ENCODE results near the gene GCLM.

Gene GCLM

DNA sequence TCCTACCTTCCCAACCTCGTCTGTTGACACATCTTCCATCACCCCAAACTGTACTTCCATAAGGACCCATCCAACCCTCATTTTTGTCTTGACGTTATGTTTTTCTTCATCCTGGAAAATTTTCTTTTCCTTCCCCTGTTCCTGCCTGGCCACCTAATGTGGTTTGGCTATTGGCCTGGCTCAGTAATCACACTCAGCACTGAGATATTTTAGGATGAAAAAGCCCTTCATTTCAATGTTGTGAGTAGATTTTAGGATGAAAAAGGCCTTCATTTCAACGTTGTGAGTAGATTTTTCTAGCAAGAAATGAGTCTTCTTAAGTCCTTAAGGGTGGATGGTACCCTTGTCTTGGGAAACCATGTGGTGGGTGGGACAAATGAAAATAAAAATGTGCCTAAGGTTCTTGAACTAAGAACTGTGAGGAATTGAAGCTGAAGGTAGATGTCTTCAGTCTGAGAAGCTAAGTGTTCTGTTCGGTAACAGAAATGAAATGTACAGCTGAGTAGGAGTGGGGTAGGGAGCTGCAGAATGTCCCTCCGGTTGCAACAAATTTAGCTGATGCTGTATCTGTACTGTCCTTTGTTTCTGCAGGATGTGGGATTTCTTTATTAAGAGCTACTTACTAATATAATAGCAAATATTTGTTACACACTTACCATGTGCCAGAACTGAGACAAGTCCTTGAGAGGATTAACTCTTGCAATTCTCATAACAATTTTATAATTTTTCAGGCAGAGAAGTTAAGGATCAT is 66.3 kb downstream of the GCLM start:
- TF ChIP-seq, protein P1, sequence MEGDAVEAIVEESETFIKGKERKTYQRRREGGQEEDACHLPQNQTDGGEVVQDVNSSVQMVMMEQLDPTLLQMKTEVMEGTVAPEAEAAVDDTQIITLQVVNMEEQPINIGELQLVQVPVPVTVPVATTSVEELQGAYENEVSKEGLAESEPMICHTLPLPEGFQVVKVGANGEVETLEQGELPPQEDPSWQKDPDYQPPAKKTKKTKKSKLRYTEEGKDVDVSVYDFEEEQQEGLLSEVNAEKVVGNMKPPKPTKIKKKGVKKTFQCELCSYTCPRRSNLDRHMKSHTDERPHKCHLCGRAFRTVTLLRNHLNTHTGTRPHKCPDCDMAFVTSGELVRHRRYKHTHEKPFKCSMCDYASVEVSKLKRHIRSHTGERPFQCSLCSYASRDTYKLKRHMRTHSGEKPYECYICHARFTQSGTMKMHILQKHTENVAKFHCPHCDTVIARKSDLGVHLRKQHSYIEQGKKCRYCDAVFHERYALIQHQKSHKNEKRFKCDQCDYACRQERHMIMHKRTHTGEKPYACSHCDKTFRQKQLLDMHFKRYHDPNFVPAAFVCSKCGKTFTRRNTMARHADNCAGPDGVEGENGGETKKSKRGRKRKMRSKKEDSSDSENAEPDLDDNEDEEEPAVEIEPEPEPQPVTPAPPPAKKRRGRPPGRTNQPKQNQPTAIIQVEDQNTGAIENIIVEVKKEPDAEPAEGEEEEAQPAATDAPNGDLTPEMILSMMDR (IDR thresholded peaks at IDR 0.05; ENCODE audit: extremely low read depth, missing control alignments): no peak
- no peak for DNase-seq (ENCODE audit: low spot score)

DNA sequence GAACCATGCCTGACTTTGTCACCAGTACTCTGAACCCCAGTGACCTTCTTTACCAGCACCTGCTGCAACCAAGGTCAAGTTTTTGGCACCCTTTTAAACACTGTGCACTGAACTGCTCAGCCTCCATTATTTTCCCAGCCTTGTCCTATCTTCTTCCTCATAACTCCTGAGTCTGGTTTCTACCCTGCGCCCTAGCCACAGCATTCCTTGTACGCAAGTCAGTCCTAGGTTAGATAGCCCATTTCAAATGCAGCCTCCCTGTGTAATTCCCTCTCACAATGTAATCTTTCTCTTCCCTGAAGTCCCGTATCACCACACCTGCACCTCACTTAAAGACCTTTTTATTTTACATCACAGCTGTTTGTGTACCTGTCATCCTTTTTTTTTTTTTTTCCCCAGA is 67.5 kb downstream of the GCLM start:
- DNase-seq (ENCODE audit: low spot score): no peak
- TF ChIP-seq, protein P1 (IDR thresholded peaks at IDR 0.05; ENCODE audit: extremely low read depth, missing control alignments): no peak

DNA sequence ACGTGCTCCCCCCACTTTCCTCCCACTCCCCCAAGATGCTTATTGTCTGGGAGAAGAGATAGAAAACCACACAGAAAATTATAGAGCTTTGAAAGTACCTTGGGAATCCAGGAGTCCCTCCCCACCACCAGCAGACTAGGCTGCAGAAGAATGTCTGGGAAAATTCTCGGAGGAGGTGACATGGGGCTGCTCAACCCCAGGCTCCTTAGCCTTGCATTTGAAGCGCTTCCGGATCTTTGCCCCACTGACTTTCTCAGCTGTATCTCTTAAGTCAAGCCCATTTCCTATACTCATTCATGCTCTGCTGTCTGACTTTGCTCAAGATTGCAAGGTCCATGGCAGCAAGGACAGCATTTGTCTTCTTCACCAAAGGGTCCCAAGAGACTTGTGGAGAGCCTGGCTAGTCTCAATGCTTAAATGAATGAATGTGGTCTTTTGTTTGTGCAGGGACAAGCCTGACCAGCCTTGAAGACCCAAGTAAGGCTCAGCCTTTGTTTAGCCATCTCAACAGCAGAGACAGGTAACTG is 68.2 kb downstream of the GCLM start:
- no peak for DNase-seq (ENCODE audit: low spot score)
- TF ChIP-seq, protein P1 (IDR thresholded peaks at IDR 0.05; ENCODE audit: extremely low read depth, missing control alignments): no peak

DNA sequence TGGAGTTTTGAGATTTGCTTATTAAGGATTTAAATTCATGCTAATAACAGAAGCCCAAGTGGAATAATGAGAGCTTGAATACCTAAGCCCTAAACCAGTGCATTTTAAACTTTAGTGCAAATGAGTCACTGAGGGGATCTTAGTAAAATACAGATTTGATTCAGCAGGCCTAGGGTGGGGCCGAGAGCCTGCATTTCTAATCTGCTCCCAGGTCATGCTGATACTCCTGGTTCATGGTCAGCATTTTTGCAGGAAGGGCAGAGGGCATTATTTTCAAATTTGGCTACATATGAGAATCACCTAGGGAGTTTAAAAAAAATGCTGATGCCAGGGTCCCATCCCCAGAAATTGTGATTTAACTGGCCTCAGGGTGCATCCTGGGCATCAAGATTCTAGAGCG is 69.5 kb downstream of the GCLM start:
- TF ChIP-seq, protein P1 (IDR thresholded peaks at IDR 0.05; ENCODE audit: extremely low read depth, missing control alignments): no peak
- DNase-seq (ENCODE audit: low spot score): no peak

DNA sequence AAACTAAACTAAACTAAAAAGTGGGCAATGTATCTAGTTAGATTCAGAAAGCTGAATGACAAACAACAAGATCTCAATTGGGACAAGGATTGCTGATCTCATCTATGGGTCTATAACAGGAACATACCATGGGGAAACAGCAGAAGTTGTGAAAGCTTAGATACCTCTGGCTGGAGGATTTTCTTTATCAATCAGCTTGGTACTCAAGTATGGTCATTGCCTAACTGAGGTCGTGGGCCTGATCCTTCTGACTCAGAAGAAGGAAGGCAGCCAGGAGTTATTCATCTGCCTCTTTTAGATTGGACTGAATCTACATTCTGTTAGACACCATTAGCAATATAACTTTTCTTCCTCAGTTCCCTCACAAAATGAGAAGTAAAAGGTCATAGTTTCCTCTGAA is 69.9 kb downstream of the GCLM start:
- TF ChIP-seq, protein P1 (IDR thresholded peaks at IDR 0.05; ENCODE audit: extremely low read depth, missing control alignments): no peak
- no peak for DNase-seq (ENCODE audit: low spot score)

DNA sequence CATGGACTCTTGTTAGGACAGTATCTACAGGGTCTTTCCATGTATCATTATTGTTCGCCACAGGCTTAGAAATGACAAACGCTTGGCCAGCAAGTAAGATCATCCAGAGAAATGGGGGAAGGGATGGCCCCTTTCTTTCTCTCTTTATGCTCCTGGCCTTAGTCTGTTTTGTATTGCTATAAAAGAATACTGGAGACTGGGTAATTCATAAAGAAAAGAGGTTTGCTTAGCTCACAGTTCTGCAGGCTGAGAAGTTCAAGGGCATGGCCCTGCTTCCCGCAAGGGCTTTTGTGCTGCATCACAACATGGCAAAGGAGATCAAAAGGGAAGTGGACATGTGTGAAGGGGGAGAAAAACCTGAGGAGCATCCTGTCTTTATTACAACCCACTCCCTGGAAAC is 71.3 kb downstream of the GCLM start:
- no peak for DNase-seq (ENCODE audit: low spot score)
- TF ChIP-seq, protein P1 (IDR thresholded peaks at IDR 0.05; ENCODE audit: extremely low read depth, missing control alignments): no peak
